PFSK-1 (cell line): ENCODE results near the gene RALGPS2.

Experiments used
- FOXP2 ChIP-seq: optimal IDR thresholded peaks from 2 replicates; pipeline ENCODE3; 2011; ENCODE audit warnings: borderline replicate concordance, control low read depth, inconsistent platforms; ENCODE audit not compliant: insufficient read depth; ENCODE audit errors: extremely low read length, extremely low read depth
- POLR2AphosphoS5 ChIP-seq: IDR thresholded peaks from 2 replicates; pipeline ENCODE4 v1.6.1; 2012; ENCODE audit warnings: low read depth, mild to moderate bottlenecking, control low read depth, low read length, moderate library complexity
- SIN3A ChIP-seq: IDR thresholded peaks from 2 replicates; pipeline ENCODE4 v1.6.1; 2012; ENCODE audit warnings: mild to moderate bottlenecking, low read length, moderate library complexity, borderline replicate concordance; ENCODE audit not compliant: insufficient read depth
- TAF1 ChIP-seq: IDR thresholded peaks from 2 replicates; pipeline ENCODE4 v1.6.1; 2012; ENCODE audit warnings: low read length, control low read depth, borderline replicate concordance; ENCODE audit not compliant: insufficient read depth
- TF ChIP-seq, protein P1 (sequence below), 2 experiments: IDR thresholded peaks; 2 replicates each; pipeline versions ENCODE4 v1.6.1 to v1.8.0; 2011 to 2012; ENCODE audit warnings: low read depth in 2 of 2, low read length in 2 of 2, control low read depth in 1 of 2, inconsistent platforms in 1 of 2, mild to moderate bottlenecking in 1 of 2, moderate library complexity in 1 of 2; ENCODE audit not compliant: insufficient read depth in 1 of 2

Gene RALGPS2

DNA sequence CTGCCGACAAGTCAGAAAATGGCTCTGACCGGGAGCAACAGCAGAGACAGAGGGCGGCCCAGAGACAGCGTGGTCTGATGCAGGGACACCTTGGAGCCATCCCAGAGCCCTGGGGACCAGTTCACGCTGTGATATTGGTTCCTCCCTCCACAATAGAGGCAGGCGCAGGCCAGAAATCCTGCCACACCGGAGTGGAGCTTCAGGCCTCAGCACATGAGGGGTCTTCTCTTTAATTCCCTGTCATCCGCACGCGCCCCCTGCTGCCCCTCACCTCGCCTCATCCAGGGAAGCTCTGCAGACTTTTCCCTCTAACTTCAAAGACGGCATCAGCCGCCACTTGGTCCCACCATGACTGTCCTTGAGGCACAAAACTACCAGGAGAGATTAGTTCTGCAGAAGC, 221.4 kb downstream of the RALGPS2 start:
- TF ChIP-seq, protein P1, sequence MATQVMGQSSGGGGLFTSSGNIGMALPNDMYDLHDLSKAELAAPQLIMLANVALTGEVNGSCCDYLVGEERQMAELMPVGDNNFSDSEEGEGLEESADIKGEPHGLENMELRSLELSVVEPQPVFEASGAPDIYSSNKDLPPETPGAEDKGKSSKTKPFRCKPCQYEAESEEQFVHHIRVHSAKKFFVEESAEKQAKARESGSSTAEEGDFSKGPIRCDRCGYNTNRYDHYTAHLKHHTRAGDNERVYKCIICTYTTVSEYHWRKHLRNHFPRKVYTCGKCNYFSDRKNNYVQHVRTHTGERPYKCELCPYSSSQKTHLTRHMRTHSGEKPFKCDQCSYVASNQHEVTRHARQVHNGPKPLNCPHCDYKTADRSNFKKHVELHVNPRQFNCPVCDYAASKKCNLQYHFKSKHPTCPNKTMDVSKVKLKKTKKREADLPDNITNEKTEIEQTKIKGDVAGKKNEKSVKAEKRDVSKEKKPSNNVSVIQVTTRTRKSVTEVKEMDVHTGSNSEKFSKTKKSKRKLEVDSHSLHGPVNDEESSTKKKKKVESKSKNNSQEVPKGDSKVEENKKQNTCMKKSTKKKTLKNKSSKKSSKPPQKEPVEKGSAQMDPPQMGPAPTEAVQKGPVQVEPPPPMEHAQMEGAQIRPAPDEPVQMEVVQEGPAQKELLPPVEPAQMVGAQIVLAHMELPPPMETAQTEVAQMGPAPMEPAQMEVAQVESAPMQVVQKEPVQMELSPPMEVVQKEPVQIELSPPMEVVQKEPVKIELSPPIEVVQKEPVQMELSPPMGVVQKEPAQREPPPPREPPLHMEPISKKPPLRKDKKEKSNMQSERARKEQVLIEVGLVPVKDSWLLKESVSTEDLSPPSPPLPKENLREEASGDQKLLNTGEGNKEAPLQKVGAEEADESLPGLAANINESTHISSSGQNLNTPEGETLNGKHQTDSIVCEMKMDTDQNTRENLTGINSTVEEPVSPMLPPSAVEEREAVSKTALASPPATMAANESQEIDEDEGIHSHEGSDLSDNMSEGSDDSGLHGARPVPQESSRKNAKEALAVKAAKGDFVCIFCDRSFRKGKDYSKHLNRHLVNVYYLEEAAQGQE (IDR thresholded peaks at IDR 0.05; ENCODE audit: insufficient read depth in 1 of 2, low read depth in 2 of 2, low read length in 2 of 2) = no peak
- TF ChIP-seq TAF1 = no peak
- TF ChIP-seq SIN3A = no peak
- no peak for TF ChIP-seq FOXP2
- TF ChIP-seq POLR2AphosphoS5 = no peak

DNA sequence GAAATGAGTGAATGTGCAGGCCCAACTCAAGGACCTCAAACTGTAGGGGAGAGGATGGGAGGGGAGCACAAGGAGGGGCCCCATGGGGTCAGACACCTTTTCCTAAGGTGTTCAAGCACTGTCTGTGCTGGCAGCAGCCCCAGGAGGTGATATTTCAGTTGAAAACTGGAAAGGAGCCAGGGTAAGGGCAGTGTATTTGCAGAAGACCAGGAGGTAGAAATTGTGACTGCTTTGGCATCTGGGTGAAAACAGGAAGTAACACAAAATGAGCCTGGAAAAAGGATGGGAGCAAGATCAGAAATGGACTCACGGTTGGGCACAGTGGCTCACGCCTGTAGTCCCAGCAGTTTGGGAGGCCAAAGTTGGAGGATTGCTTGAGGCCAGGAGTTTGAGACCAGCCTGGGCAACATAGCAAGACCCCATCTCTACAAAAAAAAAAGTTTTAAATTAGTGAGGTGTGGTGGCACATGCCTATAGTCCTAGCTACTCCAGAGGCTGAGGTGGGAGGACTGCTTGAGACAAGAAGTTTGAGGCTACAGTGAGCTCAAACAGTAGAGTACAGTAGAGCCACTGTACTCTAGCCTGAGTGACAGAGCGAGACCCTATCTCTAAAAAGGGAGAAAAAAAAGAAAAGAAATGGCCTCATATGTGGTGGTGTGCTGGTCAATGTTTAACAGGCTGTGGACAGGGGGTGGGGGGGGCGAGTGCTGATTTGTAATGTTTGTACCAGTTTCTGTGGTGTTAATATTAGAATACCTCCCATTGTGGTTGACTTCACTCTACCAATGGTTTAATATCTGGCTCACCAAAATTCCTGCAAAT, 222.0 kb downstream of the RALGPS2 start:
- no peak for TF ChIP-seq POLR2AphosphoS5
- TF ChIP-seq, protein P1 (IDR thresholded peaks at IDR 0.05; ENCODE audit: insufficient read depth in 1 of 2, low read depth in 2 of 2, low read length in 2 of 2) = no peak
- no peak for TF ChIP-seq TAF1
- no peak for TF ChIP-seq SIN3A
- no peak for TF ChIP-seq FOXP2

DNA sequence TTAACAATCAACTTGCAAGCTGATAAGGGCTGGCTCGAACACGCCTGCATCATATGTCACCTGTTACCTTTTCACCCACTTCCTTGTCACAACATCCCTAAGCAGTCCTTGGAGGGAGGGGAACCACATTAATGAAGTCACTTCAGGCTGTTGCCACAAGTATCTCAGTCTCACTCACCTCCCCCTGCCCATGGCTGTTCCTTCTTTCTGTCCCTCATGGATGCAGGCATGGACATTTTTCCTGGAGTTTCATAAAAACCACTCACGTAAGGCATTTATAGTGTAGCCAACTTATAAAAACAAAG, 222.6 kb downstream of the RALGPS2 start:
- TF ChIP-seq, protein P1 (IDR thresholded peaks at IDR 0.05; ENCODE audit: insufficient read depth in 1 of 2, low read depth in 2 of 2, low read length in 2 of 2) = no peak
- TF ChIP-seq FOXP2 (no peak), TAF1 (no peak), POLR2AphosphoS5 (no peak), SIN3A (no peak)

DNA sequence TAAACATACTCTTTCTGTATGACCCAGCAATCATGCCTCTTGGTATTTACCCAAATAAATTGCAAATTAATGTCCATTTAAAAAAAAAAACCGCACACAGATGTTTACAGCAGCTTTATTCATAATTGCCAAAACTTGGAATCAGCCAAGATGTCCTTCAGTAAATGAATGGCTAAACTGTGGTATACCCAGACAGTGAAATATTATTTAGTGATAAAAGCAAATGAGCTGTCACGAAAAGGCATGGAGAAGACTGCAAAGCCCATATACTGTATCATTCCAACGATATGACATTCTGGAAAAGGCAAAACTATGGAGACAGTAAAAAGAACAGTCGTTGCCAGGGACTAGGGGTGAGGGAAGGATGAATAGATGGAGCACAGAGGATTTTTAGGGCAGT, 223.6 kb downstream of the RALGPS2 start:
- TF ChIP-seq FOXP2 = no peak
- no peak for TF ChIP-seq SIN3A
- no peak for TF ChIP-seq TAF1
- no peak for TF ChIP-seq POLR2AphosphoS5
- TF ChIP-seq, protein P1 (IDR thresholded peaks at IDR 0.05; ENCODE audit: insufficient read depth in 1 of 2, low read depth in 2 of 2, low read length in 2 of 2) = no peak
